ENCODE data around the gene MRI1.

DNA sequence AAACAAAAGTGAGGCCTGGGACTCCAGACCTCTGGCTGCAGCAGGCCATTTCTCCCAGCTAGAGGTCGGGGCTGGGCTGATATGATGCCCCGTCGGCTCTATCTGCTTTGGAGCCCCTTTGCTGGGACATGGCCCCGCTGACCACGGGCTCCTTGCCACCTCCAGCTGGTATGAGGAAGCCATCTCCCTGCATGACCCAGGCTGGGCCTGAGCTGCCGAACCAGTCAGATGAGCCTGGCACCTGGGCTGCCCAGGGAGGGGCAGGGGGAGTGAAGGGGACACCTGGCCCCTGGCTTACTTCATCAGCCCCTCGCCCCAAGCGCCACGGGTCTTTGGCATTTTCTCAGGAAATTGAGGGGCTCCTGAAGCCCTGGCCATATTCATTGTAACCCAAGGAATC, 38.7 kb downstream of the MRI1 start:
- TF ChIP-seq CTCF (IDR thresholded peaks at IDR 0.05; ENCODE audit: extremely low read depth in 1 of 2, insufficient read depth in 1 of 2, low read depth in 1 of 2, low read length in 2 of 2), result no peak
- TF ChIP-seq EZH2 (IDR thresholded peaks at IDR 0.05; ENCODE audit: borderline replicate concordance, low read depth, low read length, severe bottlenecking), result no peak

Measured in endothelial cell of umbilical vein (primary cell).